Esophagus muscularis mucosa (tissue), 4 donors: ENCODE measurements around the gene MAPK13. TPM values are rescaled to one million over a fixed set of nuclear protein-coding genes. Genes with fewer than 3 reads are reported as not detected.

Source experiments
- DNase-seq: peaks from one replicate; pipeline ENCODE4 v3.0.0-alpha.2; 2017; ENCODE audit errors: extremely low spot score
- H3K27ac ChIP-seq, 4 donors: fragments of 200-600 bp; sonication (generic); replicated peaks in 1 of 4; 1 replicate in 3 of 4; 2 replicates in 1 of 4; pipeline ENCODE4 v1.5.1; 2016 to 2019; ENCODE audit warnings: mild to moderate bottlenecking in 1 of 4
- H3K27me3 ChIP-seq, 4 donors: fragments of 200-600 bp; sonication (generic); one replicate each; pipeline versions ENCODE4 v1.5.1 to v1.6.0; 2016 to 2019
- H3K36me3 ChIP-seq, 4 donors: fragments of 200-600 bp; sonication (generic); one replicate each; pipeline ENCODE4 v1.5.1; 2016 to 2019
- H3K4me1 ChIP-seq, 4 donors: fragments of 200-600 bp; sonication (generic); one replicate each; pipeline ENCODE4 v1.5.1; 2016 to 2019
- H3K4me3 ChIP-seq, 4 donors: fragments of 200-600 bp; sonication (generic); 1 replicate in 2 of 4; 2 replicates in 2 of 4; pipeline ENCODE4 v1.5.1; 2016 to 2019; ENCODE audit warnings: mild to moderate bottlenecking in 4 of 4, moderate library complexity in 1 of 4
- H3K9me3 ChIP-seq, 4 donors: fragments of 200-600 bp; sonication (generic); 1 replicate in 3 of 4; 2 replicates in 1 of 4; pipeline ENCODE4 v1.5.1; 2016 to 2019
- CTCF ChIP-seq, 3 experiments: fragments of 200-600 bp in 2 of 3; fragments of 450-650 bp in 1 of 3; sonication (generic) in 2 of 3; IDR thresholded peaks; one replicate each; pipeline ENCODE4 v1.5.1; 2017 to 2019; ENCODE audit warnings: antibody characterized with exemption in 3 of 3, mild to moderate bottlenecking in 2 of 3, moderate library complexity in 1 of 3
- EP300 ChIP-seq: sonication (generic); formaldehyde crosslinking; IDR thresholded peaks from one replicate; pipeline ENCODE4 v1.6.1; 2017; ENCODE audit warnings: antibody characterized with exemption
- POLR2A ChIP-seq: fragments of 450-650 bp; IDR thresholded peaks from one replicate; pipeline ENCODE4 v1.6.1; 2017; ENCODE audit warnings: antibody characterized with exemption, moderate library complexity, mild to moderate bottlenecking, low read depth
- POLR2AphosphoS5 ChIP-seq, 2 donors: sonication (generic); formaldehyde crosslinking; IDR thresholded peaks; one replicate each; pipeline ENCODE4 v1.6.1; 2017; ENCODE audit warnings: antibody characterized with exemption in 2 of 2
- WGBS: methylation state at CpG from one replicate; pipeline ENCODE4 v1.1.5; 2018; 5-methylcytosine and 5-hydroxymethylcytosine counted together
- intact Hi-C: fragments of 100-400 bp; cut with DNase I; formaldehyde crosslinking; loops from one replicate; pipeline ENCODE4 v1.15.1; 2023
- total RNA-seq, 4 donors: library from RNA; depleted of rRNA; stranded (reverse); fragments of >200 nt; gene quantifications; one replicate each; pipeline versions ENCODE4 v1.1.0 to v1.2.1, GENCODE V29; 2016

Gene MAPK13
- total RNA-seq, 4 donors from 2014 or later: 2.1 to 5.0 (median 4.5) TPM

- 74% methylated on average over 7 of the region's 7 CpGs for WGBS
- H3K9me3 ChIP-seq: no peaks in the 10 kb centered on the region
- H3K27ac ChIP-seq: no peak overlapping the region
- TF ChIP-seq EP300 (no peak), POLR2A (no peak), POLR2AphosphoS5 (IDR thresholded peaks at IDR 0.05) (no peak), CTCF (IDR thresholded peaks at IDR 0.05) (no peak)
- intact Hi-C loops: no loop called here
- H3K27me3 ChIP-seq: no peaks in the 10 kb centered on the region
- peaks cover 33 to 73% (median 61%) of the 10 kb centered on the region in 4 donors for H3K36me3 ChIP-seq
- DNase-seq: peak; percentile 82
- H3K4me1 ChIP-seq: peaks cover 0 to 15% (median 10%) of the 10 kb centered on the region in 4 donors
- no peak overlapping the region for H3K4me3 ChIP-seq
Measured at GRCh38 chr6:36109092-36109491, 21.2 kb upstream of the MAPK13 start.

GRCh38 chr6:36110050-36110449 lies 20.3 kb upstream of the MAPK13 start:
- H3K27ac ChIP-seq: peak overlapping the region in 1 of 4 donors; percentile 8
- 75% methylated on average over 3 of the region's 3 CpGs for WGBS
- no peaks in the 10 kb centered on the region for H3K27me3 ChIP-seq
- H3K9me3 ChIP-seq: no peaks in the 10 kb centered on the region
- H3K36me3 ChIP-seq: peaks cover 26 to 65% (median 56%) of the 10 kb centered on the region in 4 donors
- no peak overlapping the region for H3K4me3 ChIP-seq
- peaks cover 0 to 8% (median 2%) of the 10 kb centered on the region in 4 donors for H3K4me1 ChIP-seq
- TF ChIP-seq POLR2AphosphoS5 (IDR thresholded peaks at IDR 0.05) (no peak), EP300 (no peak), CTCF (IDR thresholded peaks at IDR 0.05) (no peak), POLR2A (no peak)
- intact Hi-C loops: no loop called here
- peak; percentile 85 for DNase-seq

- no peak for TF ChIP-seq CTCF (IDR thresholded peaks at IDR 0.05)
- no peak for TF ChIP-seq EP300
- TF ChIP-seq POLR2AphosphoS5 (IDR thresholded peaks at IDR 0.05): no peak
- no peak for TF ChIP-seq POLR2A
- H3K27me3 ChIP-seq: no peaks in the 10 kb centered on the region
- WGBS: 94% methylated on average over 4 of the region's 4 CpGs
- H3K36me3 ChIP-seq: peaks cover 25 to 57% (median 52%) of the 10 kb centered on the region in 4 donors
- intact Hi-C loops: no loop called here
- H3K9me3 ChIP-seq: no peaks in the 10 kb centered on the region
- no peak overlapping the region for H3K4me3 ChIP-seq
- H3K4me1 ChIP-seq: peaks cover 0 to 4% (median 0%) of the 10 kb centered on the region in 4 donors
- no peak overlapping the region for H3K27ac ChIP-seq
- no peak for DNase-seq
Measured at GRCh38 chr6:36110863-36111262, 19.4 kb upstream of the MAPK13 start.

GRCh38 chr6:36111526-36111925 lies 18.8 kb upstream of the MAPK13 start:
- WGBS: 96% methylated on average over 7 of the region's 7 CpGs
- no peak for DNase-seq
- TF ChIP-seq EP300: no peak
- TF ChIP-seq POLR2A: no peak
- no peak for TF ChIP-seq CTCF (IDR thresholded peaks at IDR 0.05)
- no peak for TF ChIP-seq POLR2AphosphoS5 (IDR thresholded peaks at IDR 0.05)
- Histone ChIP-seq H3K36me3 (peaks cover 25 to 59% (median 55%) of the 10 kb centered on the region in 4 donors), H3K4me3 (no peak overlapping the region), H3K4me1 (peaks cover 0 to 4% (median 0%) of the 10 kb centered on the region in 4 donors), H3K9me3 (no peaks in the 10 kb centered on the region), H3K27ac (no peak overlapping the region), H3K27me3 (no peaks in the 10 kb centered on the region)
- intact Hi-C loops: no loop called here

GRCh38 chr6:36113049-36113448 lies 17.3 kb upstream of the MAPK13 start:
- H3K4me1 ChIP-seq: peaks cover 0 to 4% (median 0%) of the 10 kb centered on the region in 4 donors
- no peaks in the 10 kb centered on the region for H3K9me3 ChIP-seq
- H3K4me3 ChIP-seq: no peak overlapping the region
- intact Hi-C loops: no loop called here
- no peaks in the 10 kb centered on the region for H3K27me3 ChIP-seq
- H3K36me3 ChIP-seq: peaks cover 21 to 61% (median 53%) of the 10 kb centered on the region in 4 donors
- H3K27ac ChIP-seq: no peak overlapping the region
- TF ChIP-seq EP300: no peak
- TF ChIP-seq POLR2A: no peak
- no peak for TF ChIP-seq POLR2AphosphoS5 (IDR thresholded peaks at IDR 0.05)
- TF ChIP-seq CTCF (IDR thresholded peaks at IDR 0.05): no peak
- DNase-seq: no peak
